SK-N-SH treated with all-trans-retinoic acid at 6 μM for 48 hours (cell line): Measurements from ENCODE around the gene MIX23.

ENCODE experiments used
- ATAC-seq: fragments of 200-7000 bp; cut with Tn5 transposase; 3 replicates; pipeline ENCODE4 v1.9.1; 2020; ENCODE audit warnings: mild to moderate bottlenecking, moderate library complexity
- ARNTL ChIP-seq: fragments of 450-650 bp; formaldehyde crosslinking; IDR thresholded peaks from 2 replicates; pipeline ENCODE4 v1.5.0; 2020; ENCODE audit warnings: low read depth, mild to moderate bottlenecking, moderate library complexity, borderline replicate concordance
- ESRRG ChIP-seq: fragments of 250-450 bp; sonication (Bioruptor Pico); IDR thresholded peaks from 2 replicates; pipeline ENCODE4 v1.6.1; 2021; ENCODE audit warnings: mild to moderate bottlenecking
- GLIS3 ChIP-seq: fragments of 250-450 bp; sonication (Bioruptor Pico); IDR thresholded peaks from 2 replicates; pipeline ENCODE4 v1.5.0; 2020; ENCODE audit warnings: mild to moderate bottlenecking, moderate library complexity
- ISL1 ChIP-seq: fragments of 250-450 bp; sonication (Bioruptor Pico); IDR thresholded peaks from 2 replicates; pipeline ENCODE4 v2.1.2; 2022; ENCODE audit warnings: mild to moderate bottlenecking, moderate library complexity
- OSR1 ChIP-seq: fragments of 250-450 bp; sonication (Bioruptor Pico); IDR thresholded peaks from 2 replicates; pipeline ENCODE4 v1.8.0; 2022; ENCODE audit warnings: moderate library complexity, mild to moderate bottlenecking, inconsistent platforms
- PPARA ChIP-seq: fragments of 250-450 bp; sonication (Bioruptor Pico); IDR thresholded peaks from 2 replicates; pipeline ENCODE4 v1.5.0; 2020; ENCODE audit warnings: mild to moderate bottlenecking, borderline replicate concordance
- RARB ChIP-seq: fragments of 250-450 bp; sonication (Bioruptor Pico); IDR thresholded peaks from 2 replicates; pipeline ENCODE4 v1.8.0; 2021; ENCODE audit warnings: mild to moderate bottlenecking, moderate library complexity
- SNAI2 ChIP-seq: fragments of 250-450 bp; sonication (Bioruptor Pico); IDR thresholded peaks from 2 replicates; pipeline ENCODE4 v1.5.0; 2020; ENCODE audit warnings: mild to moderate bottlenecking, moderate library complexity
- TCF4 ChIP-seq: fragments of 250-450 bp; sonication (Bioruptor Pico); IDR thresholded peaks from 2 replicates; pipeline ENCODE4 v1.8.0; 2021; ENCODE audit warnings: mild to moderate bottlenecking, moderate library complexity, borderline replicate concordance
- TOX ChIP-seq: fragments of 250-450 bp; sonication (Bioruptor Pico); IDR thresholded peaks from 2 replicates; pipeline ENCODE4 v1.8.0; 2021; ENCODE audit warnings: mild to moderate bottlenecking, moderate library complexity, borderline replicate concordance
- ZC3H10 ChIP-seq: fragments of 250-450 bp; sonication (Bioruptor Pico); IDR thresholded peaks from 2 replicates; pipeline ENCODE4 v1.5.1; 2021; ENCODE audit warnings: mild to moderate bottlenecking, moderate library complexity
- ZFP3 ChIP-seq: fragments of 250-450 bp; sonication (Bioruptor Pico); IDR thresholded peaks from 2 replicates; pipeline ENCODE4 v1.5.0; 2020; ENCODE audit warnings: mild to moderate bottlenecking, moderate library complexity
- ZFP30 ChIP-seq: fragments of 450-650 bp; formaldehyde crosslinking; IDR thresholded peaks from 2 replicates; pipeline ENCODE4 v1.5.0; 2022; ENCODE audit warnings: mild to moderate bottlenecking, moderate library complexity
- ZNF565 ChIP-seq: fragments of 450-650 bp; formaldehyde crosslinking; conservative IDR thresholded peaks from 2 replicates; pipeline ENCODE4 v1.5.0; 2020; ENCODE audit warnings: low read depth, mild to moderate bottlenecking, moderate library complexity
- ZNF70 ChIP-seq: fragments of 450-650 bp; formaldehyde crosslinking; IDR thresholded peaks from 2 replicates; pipeline ENCODE4 v1.5.0; 2020; ENCODE audit warnings: mild to moderate bottlenecking, moderate library complexity
- ZNF8 ChIP-seq: fragments of 450-650 bp; formaldehyde crosslinking; IDR thresholded peaks from 2 replicates; pipeline ENCODE4 v1.5.0; 2020; ENCODE audit warnings: mild to moderate bottlenecking, moderate library complexity
- TF ChIP-seq, protein P1 (sequence below): fragments of 250-450 bp; sonication (Bioruptor Pico); IDR thresholded peaks from 2 replicates; pipeline ENCODE4 v1.5.1; 2020; ENCODE audit warnings: low read depth, mild to moderate bottlenecking, moderate library complexity
- TF ChIP-seq, protein P2 (sequence below): fragments of 250-450 bp; sonication (Bioruptor Pico); IDR thresholded peaks from 2 replicates; pipeline ENCODE4 v1.5.1; 2021; ENCODE audit warnings: mild to moderate bottlenecking, moderate library complexity
- TF ChIP-seq, protein P3 (sequence below): fragments of 250-450 bp; sonication (Bioruptor Pico); IDR thresholded peaks from 2 replicates; pipeline ENCODE4 v1.8.0; 2021; ENCODE audit warnings: low read depth, mild to moderate bottlenecking, moderate library complexity, borderline replicate concordance
- TF ChIP-seq, protein P4 (sequence below): fragments of 250-450 bp; sonication (Bioruptor Pico); IDR thresholded peaks from 2 replicates; pipeline ENCODE4 v1.5.0; 2020; ENCODE audit warnings: mild to moderate bottlenecking, moderate library complexity

MIX23 gene

DNA sequence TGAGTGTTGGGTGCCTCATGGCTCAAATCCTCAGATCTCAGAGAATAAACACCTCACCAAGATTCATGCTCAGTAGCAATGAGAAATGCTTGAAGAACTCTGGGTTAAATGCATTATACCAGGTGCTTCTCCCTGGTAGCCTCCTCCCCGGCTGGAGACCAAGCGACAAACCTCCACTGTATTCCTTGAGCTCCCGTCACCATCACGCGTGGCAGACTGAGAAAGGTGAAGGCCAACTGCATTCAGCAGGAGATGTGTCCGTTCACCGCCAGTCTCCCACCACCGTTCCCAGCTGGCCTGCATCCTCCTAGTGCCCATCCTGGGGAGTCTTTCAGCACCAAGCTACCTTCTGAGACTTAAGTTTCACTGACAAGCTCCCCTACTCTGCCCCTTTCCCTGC, 50.5 kb downstream of the MIX23 start:
- TF ChIP-seq ESRRG (CRISPR knock-in tag) (no peak), TOX (CRISPR knock-in tag) (no peak), OSR1 (no peak), ZC3H10 (CRISPR knock-in tag) (no peak), TCF4 (CRISPR knock-in tag) (no peak), GLIS3 (no peak), ZNF8 (no peak), SNAI2 (CRISPR knock-in tag) (no peak), RARB (CRISPR knock-in tag) (no peak), ZNF565 (CRISPR knock-in tag) (no peak), PPARA (CRISPR knock-in tag) (no peak), ZFP3 (CRISPR knock-in tag) (no peak), ARNTL (no peak), ZFP30 (CRISPR knock-in tag) (no peak), ISL1 (CRISPR knock-in tag) (no peak), ZNF70 (CRISPR knock-in tag) (no peak)
- TF ChIP-seq, protein P1, sequence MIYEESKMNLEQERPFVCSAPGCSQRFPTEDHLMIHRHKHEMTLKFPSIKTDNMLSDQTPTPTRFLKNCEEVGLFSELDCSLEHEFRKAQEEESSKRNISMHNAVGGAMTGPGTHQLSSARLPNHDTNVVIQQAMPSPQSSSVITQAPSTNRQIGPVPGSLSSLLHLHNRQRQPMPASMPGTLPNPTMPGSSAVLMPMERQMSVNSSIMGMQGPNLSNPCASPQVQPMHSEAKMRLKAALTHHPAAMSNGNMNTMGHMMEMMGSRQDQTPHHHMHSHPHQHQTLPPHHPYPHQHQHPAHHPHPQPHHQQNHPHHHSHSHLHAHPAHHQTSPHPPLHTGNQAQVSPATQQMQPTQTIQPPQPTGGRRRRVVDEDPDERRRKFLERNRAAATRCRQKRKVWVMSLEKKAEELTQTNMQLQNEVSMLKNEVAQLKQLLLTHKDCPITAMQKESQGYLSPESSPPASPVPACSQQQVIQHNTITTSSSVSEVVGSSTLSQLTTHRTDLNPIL (CRISPR knock-in tag): no peak
- TF ChIP-seq, protein P2, sequence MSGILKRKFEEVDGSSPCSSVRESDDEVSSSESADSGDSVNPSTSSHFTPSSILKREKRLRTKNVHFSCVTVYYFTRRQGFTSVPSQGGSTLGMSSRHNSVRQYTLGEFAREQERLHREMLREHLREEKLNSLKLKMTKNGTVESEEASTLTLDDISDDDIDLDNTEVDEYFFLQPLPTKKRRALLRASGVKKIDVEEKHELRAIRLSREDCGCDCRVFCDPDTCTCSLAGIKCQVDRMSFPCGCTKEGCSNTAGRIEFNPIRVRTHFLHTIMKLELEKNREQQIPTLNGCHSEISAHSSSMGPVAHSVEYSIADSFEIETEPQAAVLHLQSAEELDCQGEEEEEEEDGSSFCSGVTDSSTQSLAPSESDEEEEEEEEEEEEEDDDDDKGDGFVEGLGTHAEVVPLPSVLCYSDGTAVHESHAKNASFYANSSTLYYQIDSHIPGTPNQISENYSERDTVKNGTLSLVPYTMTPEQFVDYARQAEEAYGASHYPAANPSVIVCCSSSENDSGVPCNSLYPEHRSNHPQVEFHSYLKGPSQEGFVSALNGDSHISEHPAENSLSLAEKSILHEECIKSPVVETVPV (CRISPR knock-in tag): no peak
- ATAC-seq: no peak

DNA sequence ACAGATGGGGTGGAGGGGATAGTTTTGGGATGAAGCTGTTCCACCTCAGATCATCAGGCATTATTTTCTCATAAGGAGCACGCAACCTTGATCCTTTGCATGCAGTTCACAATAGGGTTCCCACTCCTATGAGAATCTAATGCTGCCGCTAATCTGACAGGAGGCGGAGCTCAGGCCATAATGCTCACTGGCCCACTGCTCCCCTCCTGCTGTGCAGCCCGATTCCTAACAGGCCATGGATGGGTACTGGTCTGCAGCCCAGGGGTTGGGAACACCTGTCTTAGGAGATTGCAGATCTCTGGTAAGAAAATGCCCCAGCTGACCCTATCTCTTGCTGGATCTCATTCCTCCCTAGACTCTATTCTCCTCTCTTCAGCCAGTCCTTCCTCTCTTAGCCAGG, 51.1 kb downstream of the MIX23 start:
- no peak for ATAC-seq
- TF ChIP-seq RARB (CRISPR knock-in tag) (no peak), ZNF565 (CRISPR knock-in tag) (no peak)
- TF ChIP-seq, protein P3, sequence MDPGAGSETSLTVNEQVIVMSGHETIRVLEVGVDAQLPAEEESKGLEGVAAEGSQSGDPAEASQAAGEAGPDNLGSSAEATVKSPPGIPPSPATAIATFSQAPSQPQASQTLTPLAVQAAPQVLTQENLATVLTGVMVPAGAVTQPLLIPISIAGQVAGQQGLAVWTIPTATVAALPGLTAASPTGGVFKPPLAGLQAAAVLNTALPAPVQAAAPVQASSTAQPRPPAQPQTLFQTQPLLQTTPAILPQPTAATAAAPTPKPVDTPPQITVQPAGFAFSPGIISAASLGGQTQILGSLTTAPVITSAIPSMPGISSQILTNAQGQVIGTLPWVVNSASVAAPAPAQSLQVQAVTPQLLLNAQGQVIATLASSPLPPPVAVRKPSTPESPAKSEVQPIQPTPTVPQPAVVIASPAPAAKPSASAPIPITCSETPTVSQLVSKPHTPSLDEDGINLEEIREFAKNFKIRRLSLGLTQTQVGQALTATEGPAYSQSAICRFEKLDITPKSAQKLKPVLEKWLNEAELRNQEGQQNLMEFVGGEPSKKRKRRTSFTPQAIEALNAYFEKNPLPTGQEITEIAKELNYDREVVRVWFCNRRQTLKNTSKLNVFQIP (CRISPR knock-in tag): no peak

DNA sequence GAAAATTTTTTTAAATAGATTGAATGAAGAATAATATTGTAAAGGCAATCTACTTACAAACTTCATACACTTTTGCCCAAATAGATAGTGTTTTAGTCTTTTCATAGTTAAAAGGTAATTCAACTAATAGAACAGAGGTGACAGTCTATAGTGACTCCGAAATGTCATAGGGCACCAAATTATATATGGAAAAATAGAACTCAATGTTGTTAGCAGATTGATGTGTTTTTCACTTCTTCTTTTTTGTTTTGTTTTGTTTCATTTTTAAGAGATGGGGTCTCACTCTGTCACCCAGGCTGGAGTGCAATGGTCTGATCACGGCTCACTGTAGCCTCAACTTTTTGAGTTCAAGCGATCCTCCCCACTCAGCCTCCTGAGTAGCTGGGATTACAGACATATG, 57.3 kb downstream of the MIX23 start:
- TF ChIP-seq OSR1: no peak
- TF ChIP-seq, protein P4, sequence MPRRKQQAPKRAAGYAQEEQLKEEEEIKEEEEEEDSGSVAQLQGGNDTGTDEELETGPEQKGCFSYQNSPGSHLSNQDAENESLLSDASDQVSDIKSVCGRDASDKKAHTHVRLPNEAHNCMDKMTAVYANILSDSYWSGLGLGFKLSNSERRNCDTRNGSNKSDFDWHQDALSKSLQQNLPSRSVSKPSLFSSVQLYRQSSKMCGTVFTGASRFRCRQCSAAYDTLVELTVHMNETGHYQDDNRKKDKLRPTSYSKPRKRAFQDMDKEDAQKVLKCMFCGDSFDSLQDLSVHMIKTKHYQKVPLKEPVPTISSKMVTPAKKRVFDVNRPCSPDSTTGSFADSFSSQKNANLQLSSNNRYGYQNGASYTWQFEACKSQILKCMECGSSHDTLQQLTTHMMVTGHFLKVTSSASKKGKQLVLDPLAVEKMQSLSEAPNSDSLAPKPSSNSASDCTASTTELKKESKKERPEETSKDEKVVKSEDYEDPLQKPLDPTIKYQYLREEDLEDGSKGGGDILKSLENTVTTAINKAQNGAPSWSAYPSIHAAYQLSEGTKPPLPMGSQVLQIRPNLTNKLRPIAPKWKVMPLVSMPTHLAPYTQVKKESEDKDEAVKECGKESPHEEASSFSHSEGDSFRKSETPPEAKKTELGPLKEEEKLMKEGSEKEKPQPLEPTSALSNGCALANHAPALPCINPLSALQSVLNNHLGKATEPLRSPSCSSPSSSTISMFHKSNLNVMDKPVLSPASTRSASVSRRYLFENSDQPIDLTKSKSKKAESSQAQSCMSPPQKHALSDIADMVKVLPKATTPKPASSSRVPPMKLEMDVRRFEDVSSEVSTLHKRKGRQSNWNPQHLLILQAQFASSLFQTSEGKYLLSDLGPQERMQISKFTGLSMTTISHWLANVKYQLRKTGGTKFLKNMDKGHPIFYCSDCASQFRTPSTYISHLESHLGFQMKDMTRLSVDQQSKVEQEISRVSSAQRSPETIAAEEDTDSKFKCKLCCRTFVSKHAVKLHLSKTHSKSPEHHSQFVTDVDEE: no peak
- TF ChIP-seq, all 23 proteins: peak for 0
- no peak for ATAC-seq

DNA sequence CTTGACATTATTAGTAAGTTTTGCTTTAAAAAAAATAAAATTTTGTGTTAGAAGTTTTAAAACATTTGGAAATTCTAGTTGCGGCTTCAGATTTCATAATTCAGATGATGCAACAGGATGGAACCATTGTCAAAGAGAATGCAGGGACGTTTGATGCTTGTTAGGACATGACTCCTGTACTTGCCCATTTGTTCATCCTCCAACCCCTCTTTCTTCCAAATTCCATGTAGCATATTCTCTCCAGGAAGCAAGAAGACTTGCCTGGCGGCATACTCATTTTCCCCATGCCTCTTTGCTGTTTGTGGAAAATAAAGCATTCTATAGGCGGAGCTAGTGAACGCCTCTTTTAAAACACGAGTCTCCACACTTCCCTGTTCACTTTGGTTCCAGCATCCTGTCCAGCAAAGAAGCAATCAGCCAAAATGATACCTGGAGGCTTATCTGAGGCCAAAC, 58.1 kb downstream of the MIX23 start, which contains the start of gene CSTA:
TSS of gene CSTA (plus strand) at position 378 of the 453 bp plus-strand sequence. CDS start at position 423, 45 bp downstream.
- TF ChIP-seq ZFP30 (CRISPR knock-in tag): no peak
- no peak for TF ChIP-seq ISL1 (CRISPR knock-in tag)
- TF ChIP-seq, protein P4: no peak
- TF ChIP-seq ZFP3 (CRISPR knock-in tag): no peak
- TF ChIP-seq, protein P3 (CRISPR knock-in tag): no peak
- TF ChIP-seq ZNF70 (CRISPR knock-in tag): no peak
- no peak for TF ChIP-seq RARB (CRISPR knock-in tag)
- TF ChIP-seq TOX (CRISPR knock-in tag): no peak
- TF ChIP-seq ARNTL: no peak
- TF ChIP-seq GLIS3: no peak
- TF ChIP-seq, protein P1 (CRISPR knock-in tag): no peak
- no peak for TF ChIP-seq PPARA (CRISPR knock-in tag)
- TF ChIP-seq ZNF8: no peak
- no peak for TF ChIP-seq SNAI2 (CRISPR knock-in tag)
- no peak for TF ChIP-seq ZC3H10 (CRISPR knock-in tag)
- TF ChIP-seq ESRRG (CRISPR knock-in tag): no peak
- TF ChIP-seq, all 23 proteins: peak for 0
- no peak for ATAC-seq
